PC-9 (cell line): ENCODE results near the gene KDM3B. TPM values are rescaled to one million over a fixed set of nuclear protein-coding genes. Genes with fewer than 3 reads are reported as not detected.
"Not testable (repeated sequence)": the region's sequence is repeated elsewhere in the genome, so short reads cannot be mapped to it uniquely, and the experiment has no call there.

Experiments used
- BruUV-seq: library from RNA; stranded (reverse); fragments of 400-500 nt; replicated peaks from 2 replicates; lab custom pipeline; 2021; lab: Mats Ljungman, UMichigan
- CTCF ChIA-PET: fragments of 300-600 bp; sonication (Branson Sonifier 250); formaldehyde crosslinking; loops from one replicate; lab custom pipeline; 2022; ENCODE audit warnings: antibody characterized with exemption; lab: Charles Lee
- POLR2A ChIA-PET: fragments of 300-600 bp; sonication (Branson Sonifier 250); formaldehyde crosslinking; loops from one replicate; lab custom pipeline; 2022; ENCODE audit warnings: antibody characterized with exemption; ENCODE audit not compliant: unreplicated experiment; lab: Charles Lee
- DNase-seq, 2 experiments: peaks; one replicate each; pipeline versions ENCODE4 v3.0.0 to v3.0.0-alpha.2; 2015 to 2022; ENCODE audit warnings: mixed read lengths in 1 of 2
- H2AFZ ChIP-seq: fragments of 200-600 bp; sonication (generic); 2 replicates; pipeline ENCODE4 v1.8.1; 2017; ENCODE audit warnings: antibody characterized with exemption
- H3F3A ChIP-seq: fragments of 200-600 bp; sonication (generic); 2 replicates; pipeline ENCODE4 v1.8.1; 2017; ENCODE audit warnings: antibody characterized with exemption, mild to moderate bottlenecking, low read depth; ENCODE audit not compliant: insufficient read depth
- H3K27ac ChIP-seq: fragments of 200-600 bp; sonication (generic); 2 replicates; pipeline ENCODE4 v1.6.1; 2016; ENCODE audit warnings: mixed run types
- H3K27me3 ChIP-seq: fragments of 200-600 bp; sonication (generic); 2 replicates; pipeline ENCODE4 v1.6.1; 2016; ENCODE audit warnings: low read depth, mixed run types; ENCODE audit not compliant: insufficient read depth
- H3K36me3 ChIP-seq: fragments of 200-600 bp; sonication (generic); 2 replicates; pipeline ENCODE4 v1.6.1; 2016; ENCODE audit warnings: low read depth, mixed run types
- H3K4me1 ChIP-seq: fragments of 200-600 bp; sonication (generic); replicated peaks from 2 replicates; pipeline ENCODE4 v1.6.1; 2016; ENCODE audit warnings: mixed run types; ENCODE audit not compliant: insufficient read depth
- H3K4me2 ChIP-seq: fragments of 200-600 bp; sonication (generic); 2 replicates; pipeline ENCODE4 v1.6.1; 2017; ENCODE audit warnings: mixed run types
- H3K4me3 ChIP-seq: fragments of 200-600 bp; sonication (generic); 2 replicates; pipeline ENCODE4 v1.6.1; 2016; ENCODE audit warnings: mixed run types
- H3K79me2 ChIP-seq: fragments of 200-600 bp; sonication (generic); 2 replicates; pipeline ENCODE4 v1.6.1; 2017; ENCODE audit warnings: low read depth, mixed run types
- H3K9me2 ChIP-seq: fragments of 200-600 bp; sonication (generic); 2 replicates; pipeline ENCODE4 v1.8.1; 2017; ENCODE audit warnings: mild to moderate bottlenecking; ENCODE audit not compliant: insufficient read depth
- H3K9me3 ChIP-seq: fragments of 200-600 bp; sonication (generic); 2 replicates; pipeline ENCODE4 v1.8.1; 2016; ENCODE audit warnings: low read depth; ENCODE audit not compliant: insufficient read depth
- H4K20me1 ChIP-seq: fragments of 200-600 bp; sonication (generic); 2 replicates; pipeline ENCODE4 v1.8.1; 2017; ENCODE audit not compliant: insufficient read depth
- EZH2 ChIP-seq: fragments of 200-600 bp; sonication (generic); IDR thresholded peaks from 2 replicates; pipeline ENCODE4 v1.8.0; 2017; ENCODE audit warnings: antibody characterized with exemption, low read depth
- intact Hi-C: fragments of 100-400 bp; cut with micrococcal nuclease; formaldehyde crosslinking; loops from one replicate; pipeline ENCODE4 v1.10.0; 2022; ENCODE audit not compliant: unreplicated experiment
- total RNA-seq: library from RNA; stranded (reverse); gene quantifications from 2 replicates; pipeline ENCODE4 v1.2.3, GENCODE V29; 2021
- TF ChIP-seq, protein P1 (sequence below): fragments of 200-600 bp; sonication (generic); conservative IDR thresholded peaks from 2 replicates; pipeline ENCODE4 v1.6.1; 2017; ENCODE audit warnings: mixed run types, antibody characterized with exemption, mild to moderate bottlenecking, moderate library complexity

Gene KDM3B
- total RNA-seq, 1 experiment from 2014 or later, result 76.7 TPM

DNA sequence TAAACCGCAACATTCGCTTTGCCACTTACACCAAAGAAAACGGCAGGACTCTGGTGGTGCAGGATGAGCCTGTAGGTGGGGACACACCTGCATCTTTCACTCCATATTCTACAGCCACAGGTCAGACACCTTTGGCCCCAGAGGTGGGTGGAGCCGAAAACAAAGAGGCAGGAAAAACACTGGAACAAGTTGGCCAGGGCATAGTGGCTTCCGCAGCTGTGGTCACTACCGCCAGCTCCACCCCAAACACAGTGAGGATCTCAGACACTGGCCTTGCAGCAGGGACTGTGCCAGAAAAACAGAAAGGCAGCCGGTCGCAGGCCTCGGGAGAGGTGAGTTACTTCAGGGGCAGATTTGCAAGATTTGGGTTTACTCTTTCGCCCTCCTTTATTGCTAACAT, 33.8 kb downstream of the KDM3B start:
- TF ChIP-seq EZH2, result no peak
- TF ChIP-seq, protein P1, sequence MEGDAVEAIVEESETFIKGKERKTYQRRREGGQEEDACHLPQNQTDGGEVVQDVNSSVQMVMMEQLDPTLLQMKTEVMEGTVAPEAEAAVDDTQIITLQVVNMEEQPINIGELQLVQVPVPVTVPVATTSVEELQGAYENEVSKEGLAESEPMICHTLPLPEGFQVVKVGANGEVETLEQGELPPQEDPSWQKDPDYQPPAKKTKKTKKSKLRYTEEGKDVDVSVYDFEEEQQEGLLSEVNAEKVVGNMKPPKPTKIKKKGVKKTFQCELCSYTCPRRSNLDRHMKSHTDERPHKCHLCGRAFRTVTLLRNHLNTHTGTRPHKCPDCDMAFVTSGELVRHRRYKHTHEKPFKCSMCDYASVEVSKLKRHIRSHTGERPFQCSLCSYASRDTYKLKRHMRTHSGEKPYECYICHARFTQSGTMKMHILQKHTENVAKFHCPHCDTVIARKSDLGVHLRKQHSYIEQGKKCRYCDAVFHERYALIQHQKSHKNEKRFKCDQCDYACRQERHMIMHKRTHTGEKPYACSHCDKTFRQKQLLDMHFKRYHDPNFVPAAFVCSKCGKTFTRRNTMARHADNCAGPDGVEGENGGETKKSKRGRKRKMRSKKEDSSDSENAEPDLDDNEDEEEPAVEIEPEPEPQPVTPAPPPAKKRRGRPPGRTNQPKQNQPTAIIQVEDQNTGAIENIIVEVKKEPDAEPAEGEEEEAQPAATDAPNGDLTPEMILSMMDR, result no peak
- Histone ChIP-seq H3K4me1 (no peaks in the 10 kb centered on the region), H3F3A (0 out of 2 replicates have a peak, but pooled peaks cover 3% of the 10 kb centered on the region), H3K27me3 (no peaks in the 10 kb centered on the region), H3K36me3 (peaks cover 11% of the 10 kb centered on the region), H3K79me2 (no peaks in the 10 kb centered on the region), H3K27ac (no peak overlapping the region), H4K20me1 (no peaks in the 10 kb centered on the region), H3K9me2 (no peaks in the 10 kb centered on the region), H3K4me2 (no peak overlapping the region), H3K4me3 (no peak overlapping the region), H3K9me3 (no peaks in the 10 kb centered on the region), H2AFZ (no peak overlapping the region)
- DNase-seq, result no peak
- no TSS peak for BruUV-seq
- CTCF ChIA-PET, result no interaction called here
- POLR2A ChIA-PET, result no interaction called here
- intact Hi-C loops, result no loop called here

DNA sequence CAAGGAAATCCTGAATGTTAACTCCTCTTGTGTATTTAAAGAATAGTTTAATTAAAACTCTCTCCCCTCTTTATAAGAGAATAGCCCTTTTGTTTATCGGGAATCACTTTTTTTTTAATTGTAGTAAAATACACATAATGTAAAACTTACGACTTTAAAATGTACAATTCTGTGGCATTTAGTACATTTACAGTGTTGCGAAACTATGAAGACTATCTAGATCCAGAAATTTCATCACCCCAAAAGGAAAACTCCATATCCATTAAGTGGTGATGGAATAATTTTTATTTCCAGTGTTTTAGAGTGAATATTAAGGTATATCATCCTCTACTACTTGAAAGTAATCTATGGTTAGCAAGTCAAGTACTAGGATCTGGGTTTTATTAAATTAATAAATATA, 36.8 kb downstream of the KDM3B start:
- TF ChIP-seq, protein P1, result no peak
- TF ChIP-seq EZH2, result no peak
- H3F3A ChIP-seq, result 0 out of 2 replicates have a peak, but pooled peaks cover 3% of the 10 kb centered on the region
- H3K4me3 ChIP-seq, result no peak overlapping the region
- intact Hi-C loops, result no loop called here
- H3K27me3 ChIP-seq, result no peaks in the 10 kb centered on the region
- H3K9me3 ChIP-seq, result no peaks in the 10 kb centered on the region
- H3K27ac ChIP-seq, result no peak overlapping the region
- peaks cover 14% of the 10 kb centered on the region for H3K36me3 ChIP-seq
- no peak for DNase-seq
- H3K9me2 ChIP-seq, result no peaks in the 10 kb centered on the region
- no peaks in the 10 kb centered on the region for H4K20me1 ChIP-seq
- no peak overlapping the region for H2AFZ ChIP-seq
- ChIA-PET CTCF (no interaction called here), POLR2A (no interaction called here)
- no TSS peak for BruUV-seq
- no peaks in the 10 kb centered on the region for H3K4me1 ChIP-seq
- no peak overlapping the region for H3K4me2 ChIP-seq
- no peaks in the 10 kb centered on the region for H3K79me2 ChIP-seq

DNA sequence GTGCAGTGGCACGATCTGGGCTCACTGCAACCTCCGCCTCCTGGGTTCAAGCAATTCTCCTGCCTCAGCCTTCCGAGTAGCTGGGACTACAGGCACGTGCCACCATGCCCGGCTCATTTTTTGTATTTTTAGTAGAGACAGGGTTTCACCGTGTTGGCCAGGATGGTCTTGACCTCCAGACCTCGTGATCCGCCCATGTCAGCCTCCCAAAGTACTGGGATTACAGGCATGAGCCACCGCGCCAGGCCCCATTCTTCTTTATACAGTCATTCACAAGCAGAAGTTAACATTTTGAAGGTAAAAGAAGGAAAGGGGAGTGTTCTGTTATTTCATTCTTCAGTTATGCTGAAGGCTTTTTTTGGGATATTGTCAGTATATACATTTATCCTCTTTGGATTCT, 37.4 kb downstream of the KDM3B start:
- DNase-seq, H3K4me2 ChIP-seq, H3K4me1 ChIP-seq, H3K4me3 ChIP-seq, H3K27me3 ChIP-seq, H3K79me2 ChIP-seq, intact Hi-C loops, H2AFZ ChIP-seq, H3K9me3 ChIP-seq, H4K20me1 ChIP-seq, POLR2A ChIA-PET, H3K9me2 ChIP-seq, H3F3A ChIP-seq, H3K27ac ChIP-seq, BruUV-seq: not testable (repeated sequence)
- peaks cover 14% of the 10 kb centered on the region for H3K36me3 ChIP-seq
- CTCF ChIA-PET, result interaction anchor here (0.6 kb wide), 1 partner anchor 120 kb away, joined by 4 read pairs; no protein-coding TSS in a partner anchor

DNA sequence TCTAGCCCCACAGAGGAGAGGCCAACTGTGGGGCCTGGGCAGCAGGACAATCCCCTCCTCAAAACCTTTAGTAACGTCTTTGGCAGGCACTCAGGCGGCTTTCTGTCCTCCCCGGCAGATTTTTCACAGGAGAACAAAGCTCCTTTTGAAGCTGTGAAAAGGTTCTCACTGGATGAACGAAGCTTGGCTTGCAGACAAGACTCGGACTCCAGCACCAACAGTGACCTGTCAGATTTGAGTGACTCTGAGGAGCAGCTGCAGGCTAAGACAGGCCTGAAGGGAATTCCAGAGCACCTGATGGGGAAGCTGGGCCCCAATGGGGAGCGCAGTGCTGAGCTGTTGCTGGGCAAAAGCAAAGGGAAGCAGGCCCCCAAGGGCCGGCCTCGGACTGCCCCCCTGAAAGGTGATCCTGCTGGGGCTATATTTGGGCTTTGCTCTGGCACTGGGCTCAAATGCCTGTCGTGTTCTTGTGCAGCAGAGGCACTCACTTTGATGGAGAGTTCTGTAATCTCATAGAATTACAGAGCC, 39.4 kb downstream of the KDM3B start:
- H3K4me3 ChIP-seq, result no peak overlapping the region
- DNase-seq, result no peak
- H3K27ac ChIP-seq, result no peak overlapping the region
- ChIA-PET POLR2A (no interaction called here), CTCF (no interaction called here)
- no peaks in the 10 kb centered on the region for H3K4me1 ChIP-seq
- H3K4me2 ChIP-seq, result no peak overlapping the region
- no peak overlapping the region for H2AFZ ChIP-seq
- H3F3A ChIP-seq, result 0 out of 2 replicates have a peak, but pooled peaks cover 3% of the 10 kb centered on the region
- no peaks in the 10 kb centered on the region for H3K79me2 ChIP-seq
- no peaks in the 10 kb centered on the region for H3K27me3 ChIP-seq
- TF ChIP-seq, protein P1, result no peak
- no peak for TF ChIP-seq EZH2
- H3K9me3 ChIP-seq, result no peaks in the 10 kb centered on the region
- intact Hi-C loops, result no loop called here
- no peaks in the 10 kb centered on the region for H3K9me2 ChIP-seq
- peaks cover 7% of the 10 kb centered on the region; the same call in 1 of the 2 replicates for H3K36me3 ChIP-seq
- BruUV-seq, result no TSS peak
- no peaks in the 10 kb centered on the region for H4K20me1 ChIP-seq
